HG02870 (cell line): ENCODE measurements around the gene POU2F3.
"Not testable (repeated sequence)": the region's sequence is repeated elsewhere in the genome, so short reads cannot be mapped to it uniquely, and the experiment has no call there.

Experiments used
- ATAC-seq: cut with Tn5 transposase; IDR thresholded peaks from one replicate; pipeline ENCODE4 v1.9.1; 2021; ENCODE audit warnings: mild to moderate bottlenecking, moderate library complexity; ENCODE audit not compliant: unreplicated experiment

Gene POU2F3

DNA sequence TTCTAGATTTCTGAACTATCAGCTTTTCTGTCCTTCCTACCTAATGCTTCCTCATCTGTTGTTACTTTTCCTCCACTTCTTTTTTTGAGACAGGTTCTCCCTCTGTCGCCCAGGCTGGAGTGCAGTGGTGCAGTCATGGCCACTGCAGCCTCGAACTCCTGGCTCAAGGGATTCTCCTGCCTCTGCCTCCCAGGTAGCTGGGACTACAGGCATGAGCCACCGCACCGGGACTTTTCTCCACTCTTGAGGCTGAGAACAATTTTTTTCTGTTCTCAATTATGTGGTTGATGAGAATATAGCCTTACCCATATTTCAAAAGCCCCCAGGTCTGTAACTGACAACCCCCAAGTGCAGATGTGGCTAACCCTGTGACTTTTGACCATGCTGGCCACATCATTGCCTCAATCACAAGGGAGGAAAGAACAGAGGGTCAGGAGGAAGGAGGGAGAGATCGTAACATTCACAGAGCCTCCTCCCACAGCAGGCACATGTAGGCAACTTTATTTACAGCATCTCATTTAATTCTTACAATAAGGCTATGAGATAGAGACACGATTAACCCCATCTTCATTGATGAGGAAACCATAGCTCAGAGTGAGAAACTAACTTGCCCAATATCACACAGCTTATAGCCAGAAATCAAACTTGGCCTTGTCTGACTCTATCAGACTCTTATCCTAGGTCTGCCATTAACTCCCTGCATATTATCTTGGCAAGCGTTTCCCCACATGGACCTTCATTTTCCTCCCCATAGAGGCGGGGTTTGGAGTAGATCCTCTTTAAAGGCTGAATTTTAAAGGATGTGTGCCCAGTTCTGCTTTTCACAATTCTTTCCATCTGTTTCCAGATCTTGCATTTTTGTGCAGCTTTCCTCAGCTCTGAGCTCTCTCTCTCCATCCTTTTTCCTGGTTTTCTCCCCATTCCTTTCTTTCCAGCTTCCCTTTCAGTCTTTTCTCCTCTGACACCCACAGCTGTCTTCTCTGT lies 9.6 kb downstream of the POU2F3 start:
- ATAC-seq: peak; percentile 32

DNA sequence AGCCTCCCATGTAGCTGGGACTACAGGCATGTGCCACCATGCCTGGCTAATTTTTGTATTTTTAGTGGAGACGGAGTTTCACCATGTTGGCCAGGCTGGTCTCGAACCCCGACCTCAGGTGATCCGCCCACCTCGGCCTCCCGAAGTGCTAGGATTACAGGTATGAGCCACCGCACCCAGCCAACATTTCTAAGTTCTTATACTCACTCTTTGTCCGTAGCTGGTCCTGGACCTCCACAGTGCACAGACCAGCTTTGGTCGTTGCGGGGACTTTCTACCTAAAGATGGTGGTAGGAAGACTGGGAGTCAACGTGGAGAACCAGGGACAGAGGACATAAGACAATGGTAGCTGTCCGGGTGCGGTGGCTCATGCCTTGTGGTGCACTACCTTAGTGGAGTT lies 13.4 kb downstream of the POU2F3 start:
- ATAC-seq: not testable (repeated sequence)

GRCh38 chr11:120254788-120255518 lies 15.0 kb downstream of the POU2F3 start:
- no peak for ATAC-seq

DNA sequence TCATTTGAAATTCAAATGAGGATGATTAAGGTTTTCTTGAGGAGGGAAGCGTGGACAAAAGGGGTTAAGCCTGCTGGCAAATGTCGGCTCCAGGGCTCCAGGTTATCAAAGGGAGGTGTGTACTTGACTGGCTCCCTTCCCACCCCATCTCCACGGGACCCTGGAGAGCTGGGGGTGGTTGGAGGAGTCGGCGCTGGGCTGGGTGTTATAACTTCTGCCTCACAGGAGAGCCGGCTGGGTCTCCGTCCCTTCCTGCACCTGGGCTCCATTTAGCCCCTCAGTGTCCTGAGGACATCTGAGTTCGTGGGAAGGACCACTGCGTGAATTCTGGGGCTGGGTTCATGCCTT lies 15.6 kb downstream of the POU2F3 start:
- no peak for ATAC-seq

DNA sequence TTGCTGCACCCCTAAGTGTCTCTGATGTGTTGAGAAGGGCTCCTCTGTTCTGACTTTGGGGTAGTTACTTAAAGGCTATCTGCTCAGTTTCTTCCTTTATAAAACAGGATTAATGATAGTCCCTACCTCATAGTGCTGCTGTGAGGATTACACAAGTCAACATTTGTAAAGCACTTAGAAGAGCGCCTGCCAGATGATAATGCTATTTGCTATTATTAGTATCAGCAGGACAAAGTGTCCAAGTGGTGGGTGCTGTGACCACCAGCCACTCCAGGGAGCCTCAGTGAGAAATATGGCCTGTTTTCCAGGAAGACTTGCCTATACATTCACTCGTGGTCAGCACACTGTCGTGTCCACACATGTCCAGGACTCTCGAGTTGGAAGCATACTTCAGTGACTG lies 16.2 kb downstream of the POU2F3 start:
- ATAC-seq: no peak

GRCh38 chr11:120256779-120257178 lies 16.8 kb downstream of the POU2F3 start:
- no peak for ATAC-seq

DNA sequence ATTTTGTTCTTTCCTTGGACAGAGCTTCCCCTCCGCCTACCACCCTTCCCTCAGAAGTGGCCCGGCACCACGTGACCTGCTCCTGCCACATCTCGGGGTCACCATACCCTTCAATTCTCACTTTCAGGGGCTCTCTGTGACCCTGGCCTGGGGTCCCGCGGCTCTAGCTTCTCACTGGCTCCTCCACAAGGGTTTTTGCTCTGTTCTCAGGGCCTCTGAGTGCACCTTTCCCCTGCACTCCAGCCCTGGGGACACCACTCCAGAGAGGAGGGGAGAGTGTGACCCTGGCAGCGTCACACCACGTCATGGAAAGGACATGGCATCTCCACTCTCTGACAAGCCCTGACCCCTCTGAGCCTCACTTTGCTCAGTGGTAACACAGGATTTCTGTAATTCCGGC lies 17.4 kb downstream of the POU2F3 start:
- ATAC-seq: no peak

- no peak for ATAC-seq
Observed at GRCh38 chr11:120258661-120259060, 18.7 kb downstream of the POU2F3 start.

- ATAC-seq: no peak
Observed at GRCh38 chr11:120259241-120259640, 19.3 kb downstream of the POU2F3 start.

DNA sequence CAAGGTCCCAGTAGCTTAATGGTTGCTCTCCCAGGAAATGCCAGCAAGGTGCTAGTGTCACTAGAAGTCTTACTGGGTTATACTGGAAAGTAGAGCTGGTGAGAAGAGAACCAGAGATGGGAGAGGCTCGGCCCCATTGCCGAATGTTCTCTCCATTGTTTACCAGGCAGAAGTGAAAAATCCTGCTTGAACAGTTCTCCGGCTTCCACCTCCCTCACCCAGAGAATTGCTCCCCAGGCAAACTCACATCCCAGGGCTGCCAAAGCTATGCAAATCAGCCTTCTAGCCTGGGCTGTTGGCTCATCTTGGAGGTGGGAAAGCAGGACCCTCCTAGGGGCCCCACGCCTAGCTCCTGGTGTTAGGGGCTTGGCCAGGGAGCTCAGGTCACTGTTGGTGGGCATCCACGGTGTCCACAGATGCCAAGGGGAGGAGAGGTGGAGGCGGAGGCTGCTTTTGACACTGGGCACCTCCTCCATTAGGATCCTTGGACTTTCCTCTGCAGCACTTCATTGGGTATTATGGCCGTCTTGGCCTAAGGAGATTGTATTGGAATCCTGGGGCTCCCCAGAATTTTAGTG lies 20.1 kb downstream of the POU2F3 start:
- ATAC-seq: no peak

DNA sequence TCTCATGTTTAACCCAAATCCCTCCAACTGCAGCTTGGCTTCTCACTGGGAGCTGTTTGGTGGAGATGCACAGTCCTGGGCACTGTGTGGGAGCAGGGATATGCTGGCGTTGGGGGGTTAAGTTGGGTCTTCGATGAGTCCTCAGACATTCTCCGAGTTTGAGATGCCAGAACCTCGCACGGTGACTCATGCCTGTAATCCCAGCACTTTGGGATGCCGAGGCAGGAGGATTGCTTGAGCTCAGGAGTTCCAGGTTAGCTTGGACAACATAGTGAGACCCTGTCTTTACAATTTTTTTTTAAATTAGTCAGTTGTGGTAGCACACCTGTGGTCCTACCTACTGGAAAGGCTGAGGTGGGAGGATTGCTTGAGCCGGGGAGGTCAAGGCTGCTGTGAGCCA lies 20.7 kb downstream of the POU2F3 start:
- no peak for ATAC-seq

DNA sequence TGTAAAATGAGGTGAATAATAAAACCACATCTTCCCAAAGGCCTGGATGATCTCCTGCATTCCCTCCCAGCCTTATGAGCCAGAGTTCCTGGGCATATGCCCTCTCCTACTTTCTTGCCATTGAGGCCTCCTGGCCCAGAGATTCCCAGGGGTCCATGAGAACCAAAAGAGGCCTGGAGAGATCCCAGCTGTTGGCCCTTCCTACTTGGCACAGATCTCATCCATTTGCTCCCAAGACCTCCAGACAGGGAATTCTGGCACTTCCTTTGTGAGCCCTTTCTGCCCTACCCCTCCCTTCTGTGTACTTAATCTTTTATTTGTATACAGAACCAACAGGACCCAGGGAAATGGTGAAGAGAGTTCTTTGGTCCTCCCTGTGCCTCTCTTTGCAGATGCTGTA lies 21.4 kb downstream of the POU2F3 start:
- ATAC-seq: no peak

DNA sequence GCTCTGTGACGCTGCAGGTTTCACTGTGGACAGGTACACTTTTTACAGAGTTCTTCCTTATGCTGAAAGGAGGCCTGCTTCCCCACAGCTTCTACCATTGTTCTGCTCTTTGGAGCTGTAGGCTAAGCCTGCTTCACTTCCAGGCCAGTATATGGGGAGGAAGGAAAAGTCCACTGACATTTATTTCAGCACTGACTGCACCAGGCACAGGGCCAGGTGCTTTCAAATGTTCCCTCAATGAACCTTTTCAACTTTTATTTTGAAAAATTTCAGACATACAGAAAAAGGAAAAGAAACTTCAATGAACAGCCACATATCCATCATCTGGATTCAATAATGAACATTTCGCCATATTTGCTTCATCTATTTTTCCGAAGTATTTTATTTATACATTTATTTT lies 22.0 kb downstream of the POU2F3 start:
- ATAC-seq: no peak

DNA sequence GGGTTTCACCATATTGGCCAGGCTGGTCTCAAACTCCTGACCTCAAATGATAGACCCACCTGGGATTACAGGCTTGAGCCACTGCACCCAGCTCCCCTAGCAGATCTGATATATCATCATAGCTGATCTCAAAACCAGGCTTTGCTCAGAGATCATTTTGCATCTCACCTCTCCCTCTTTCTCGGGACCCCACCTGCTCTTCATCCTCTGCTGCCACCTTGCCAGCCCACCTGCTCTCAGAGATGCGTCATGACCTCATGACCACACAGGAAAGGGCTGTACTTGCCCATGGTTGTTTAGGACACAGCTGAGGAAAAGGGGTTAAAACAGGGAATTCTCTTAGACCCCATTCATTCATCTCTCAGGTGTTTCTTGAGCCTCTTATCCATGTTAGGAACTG lies 27.4 kb downstream of the POU2F3 start:
- ATAC-seq: no peak

DNA sequence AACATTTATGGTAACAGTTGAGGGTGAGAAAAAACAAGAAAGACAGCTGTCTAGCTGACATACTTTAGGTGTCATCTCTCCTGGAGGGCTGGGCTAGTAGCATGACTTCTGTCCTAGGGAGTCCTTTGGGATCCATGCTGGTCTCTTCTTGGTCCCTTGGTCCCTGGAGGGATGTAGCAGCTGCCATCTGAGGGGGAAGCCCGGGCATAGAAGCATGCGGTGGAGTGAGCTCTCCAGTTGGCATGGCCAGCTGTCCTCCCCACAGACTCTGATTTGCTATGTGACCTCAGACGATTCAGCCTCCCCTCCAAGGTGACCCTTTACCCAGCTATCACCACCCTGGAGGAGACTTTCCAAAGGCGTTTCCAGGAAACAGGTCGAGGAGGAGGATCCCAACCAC lies 28.7 kb downstream of the POU2F3 start:
- ATAC-seq: no peak

DNA sequence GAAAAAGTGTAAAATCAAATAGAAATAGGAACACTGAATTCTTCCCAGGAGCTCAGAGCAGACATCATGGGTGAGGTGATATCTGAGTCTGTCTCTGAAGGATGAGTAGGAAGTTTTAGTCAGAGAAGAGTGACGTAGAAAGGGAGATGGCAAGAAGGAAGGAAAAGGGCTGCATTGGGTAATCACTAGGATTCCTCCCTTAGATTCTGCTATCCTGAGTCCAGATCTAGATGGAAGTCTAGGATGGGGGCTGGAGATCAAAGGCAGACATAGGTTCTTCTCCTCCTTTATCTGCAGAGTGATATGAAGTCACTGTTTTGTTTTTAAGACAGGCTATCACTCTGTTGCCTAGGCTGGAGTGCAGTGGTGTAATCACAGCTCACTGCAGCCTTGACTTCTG lies 30.4 kb downstream of the POU2F3 start:
- ATAC-seq: no peak

DNA sequence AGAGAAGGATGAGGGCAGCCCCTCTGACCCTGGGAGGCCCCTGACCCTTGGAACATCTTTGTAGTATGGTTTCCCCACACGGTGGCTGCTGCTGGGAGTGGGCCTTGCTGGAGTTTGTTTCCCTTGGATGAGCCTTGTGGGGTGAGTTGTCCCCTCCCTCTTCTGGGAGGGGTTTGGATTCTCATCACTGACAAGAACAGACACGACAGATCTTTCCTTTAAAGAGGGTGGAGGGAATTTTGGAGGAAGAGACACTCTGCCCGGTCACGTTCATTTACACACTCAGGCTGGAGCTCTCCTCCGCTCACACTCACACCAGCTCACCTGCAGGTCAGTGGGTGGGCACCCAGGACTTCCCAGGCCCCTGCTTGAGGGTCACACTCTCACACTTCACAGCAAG lies 31.7 kb downstream of the POU2F3 start:
- no peak for ATAC-seq

- ATAC-seq: no peak
Observed at GRCh38 chr11:120272303-120272702, 32.4 kb downstream of the POU2F3 start.

DNA sequence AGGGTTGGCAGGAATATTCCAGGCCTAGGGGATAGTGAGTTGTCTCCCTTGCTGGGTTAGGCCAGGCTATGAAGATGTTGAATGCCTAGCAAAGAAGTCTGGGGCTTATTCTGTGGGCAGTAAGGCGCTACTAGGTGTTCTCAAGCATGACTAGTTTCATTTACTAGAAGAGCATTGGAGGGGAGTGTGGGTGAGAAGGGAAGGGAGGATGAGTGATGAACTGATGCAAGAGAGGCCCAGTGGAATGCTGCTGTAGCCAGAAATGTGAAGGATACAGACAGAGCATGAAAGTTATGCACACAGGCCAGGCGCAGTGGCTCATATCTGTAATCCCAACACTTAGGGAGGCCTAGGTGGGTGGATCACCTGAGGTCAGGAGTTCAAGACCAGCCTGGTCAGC lies 33.5 kb downstream of the POU2F3 start:
- ATAC-seq: no peak

DNA sequence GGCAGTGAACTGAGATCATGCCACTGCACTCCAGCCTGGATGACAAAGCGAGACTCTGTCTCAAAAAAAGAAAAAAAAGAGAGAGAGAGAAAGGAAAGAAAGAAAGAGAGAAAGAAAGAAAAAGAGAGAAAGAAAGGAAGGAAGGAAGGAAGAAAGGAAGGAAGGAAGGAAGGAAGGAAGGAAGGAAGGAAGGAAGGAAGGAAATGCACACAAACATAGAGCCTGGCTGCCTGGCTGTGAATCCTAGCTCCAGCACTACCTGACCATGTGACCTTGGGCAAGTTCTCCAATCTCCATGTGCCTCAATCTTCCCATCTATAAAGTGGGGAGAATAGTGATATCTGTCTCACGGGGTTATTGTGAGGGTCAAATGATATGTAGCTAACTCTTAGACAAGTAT lies 34.0 kb downstream of the POU2F3 start:
- ATAC-seq: not testable (repeated sequence)

- no peak for ATAC-seq
Observed at GRCh38 chr11:120279502-120279901, 39.6 kb downstream of the POU2F3 start.

DNA sequence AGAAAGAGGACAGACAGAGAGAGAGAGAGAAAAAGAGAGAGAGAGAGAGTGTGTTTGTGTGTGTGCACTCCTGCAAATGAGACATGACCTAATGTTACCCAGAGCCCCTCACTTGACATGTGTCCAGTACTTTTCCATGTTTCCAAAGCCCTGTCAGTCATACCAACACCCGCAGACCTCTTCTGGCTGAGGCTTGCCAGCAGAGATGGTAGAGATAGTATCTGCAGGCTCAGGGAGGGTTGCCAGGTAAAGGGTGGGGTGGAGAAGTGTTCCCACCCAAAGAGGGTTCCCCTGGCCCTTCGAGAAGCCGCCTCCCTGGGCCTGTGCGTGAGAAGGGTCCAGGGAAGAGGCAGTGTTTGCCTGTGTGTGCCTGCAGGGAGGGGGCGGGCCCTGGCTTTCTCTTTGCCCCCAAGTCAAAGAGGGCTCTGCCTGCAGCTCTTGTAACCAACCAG lies 40.7 kb downstream of the POU2F3 start:
- no peak for ATAC-seq
